SH-SY5Y (cell line): ENCODE results near the gene AJM1.

ENCODE experiments used
- GATA2 ChIP-seq: IDR thresholded peaks from 2 replicates; pipeline ENCODE4 v1.6.1; 2011; ENCODE audit warnings: mild to moderate bottlenecking, low read depth, low read length
- GATA3 ChIP-seq: IDR thresholded peaks from 2 replicates; pipeline ENCODE4 v1.6.1; 2011; ENCODE audit warnings: low read depth, mild to moderate bottlenecking, low read length, moderate library complexity

AJM1 gene

GRCh38 chr9:136825295-136826187, 16.7 kb upstream of the AJM1 start:
- no peak for TF ChIP-seq GATA3
- no peak for TF ChIP-seq GATA2

DNA sequence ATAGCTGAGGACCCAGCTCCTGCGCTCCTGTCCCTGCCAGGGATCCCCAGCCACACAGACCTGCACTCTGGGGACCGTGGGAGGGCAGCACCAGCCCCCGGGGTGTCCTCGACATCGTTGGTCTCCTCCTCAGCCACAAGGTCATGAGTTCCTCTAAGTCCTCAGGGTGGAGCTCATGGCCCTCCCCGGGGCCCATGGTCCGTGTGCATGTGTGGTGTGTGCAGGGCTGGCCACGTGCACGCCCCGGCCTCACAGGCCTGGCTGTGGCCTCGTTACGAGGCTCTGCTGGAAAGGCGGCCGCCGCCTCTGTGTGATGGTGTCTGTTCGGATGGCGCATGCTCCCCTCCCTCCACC, 16.1 kb upstream of the AJM1 start:
- TF ChIP-seq GATA2 (no peak), GATA3 (no peak)

GRCh38 chr9:136826703-136827582, 15.3 kb upstream of the AJM1 start:
- TF ChIP-seq GATA3 (no peak), GATA2 (no peak)

- TF ChIP-seq GATA2, result no peak
- no peak for TF ChIP-seq GATA3
Observed at GRCh38 chr9:136827794-136828473, 14.3 kb upstream of the AJM1 start.

DNA sequence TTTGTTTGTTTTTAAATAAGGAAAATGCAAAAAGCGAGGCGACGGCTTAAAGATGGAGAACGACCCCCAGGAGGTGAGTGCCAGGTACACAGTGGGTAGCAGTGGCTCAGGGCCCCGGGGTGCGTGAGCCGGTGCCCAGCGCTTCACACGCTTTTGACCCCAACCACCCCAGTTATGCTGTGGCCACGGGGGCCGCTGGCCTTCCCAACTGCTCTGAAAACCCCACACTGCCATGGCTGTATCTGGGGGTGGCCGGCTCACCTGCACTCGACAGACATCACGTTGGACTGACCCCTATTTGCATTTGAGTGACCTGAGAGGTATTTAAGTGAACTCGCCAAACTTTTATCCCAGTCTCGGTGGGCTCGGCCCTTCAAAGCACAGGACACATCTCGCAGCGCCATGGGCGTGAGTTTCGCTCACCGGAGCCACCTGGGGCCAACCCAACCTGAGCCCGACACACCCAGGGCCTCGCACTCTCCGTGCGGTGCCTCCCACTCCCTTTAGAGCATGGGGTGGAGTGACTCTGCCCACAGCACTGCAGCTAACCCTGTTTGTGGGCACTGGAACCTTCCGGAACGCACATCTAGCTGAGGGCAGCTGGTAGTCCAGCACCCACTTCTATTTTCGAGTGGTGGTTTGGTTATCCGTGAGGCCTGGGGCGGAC, 13.7 kb upstream of the AJM1 start:
- TF ChIP-seq GATA2, result no peak
- TF ChIP-seq GATA3, result no peak

- TF ChIP-seq GATA2 (no peak), GATA3 (no peak)
Observed at GRCh38 chr9:136829412-136829811, 12.9 kb upstream of the AJM1 start.

GRCh38 chr9:136829981-136830885, 12.0 kb upstream of the AJM1 start:
- TF ChIP-seq GATA2 (no peak), GATA3 (no peak)

- TF ChIP-seq GATA2 (no peak), GATA3 (no peak)
Observed at GRCh38 chr9:136831002-136831719, 11.1 kb upstream of the AJM1 start.

DNA sequence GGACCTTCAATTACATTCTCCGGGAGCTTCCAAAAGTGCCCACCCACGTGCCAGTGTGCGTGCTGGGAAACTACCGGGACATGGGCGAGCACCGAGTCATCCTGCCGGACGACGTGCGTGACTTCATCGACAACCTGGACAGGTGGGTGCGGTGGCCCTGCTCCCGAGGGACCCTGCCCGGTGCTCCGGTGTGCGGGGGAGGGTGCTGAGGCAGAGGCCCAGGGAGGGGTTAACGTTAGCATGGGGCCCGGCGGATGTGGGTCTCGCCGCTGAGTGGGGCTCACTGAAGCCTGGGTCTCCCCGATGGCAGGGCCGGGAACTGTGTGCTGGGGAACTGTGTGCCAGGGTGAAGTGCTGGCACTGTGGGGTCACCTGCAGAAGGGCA, 10.6 kb upstream of the AJM1 start:
- TF ChIP-seq GATA3, result no peak
- TF ChIP-seq GATA2, result no peak

- TF ChIP-seq GATA3 (no peak), GATA2 (no peak)
Observed at GRCh38 chr9:136832581-136832980, 9.7 kb upstream of the AJM1 start.

GRCh38 chr9:136835162-136835931, 6.9 kb upstream of the AJM1 start:
- TF ChIP-seq GATA3, result no peak
- no peak for TF ChIP-seq GATA2
